H1 (cell line): Measurements from ENCODE around the gene MAP2K2.

ENCODE experiments used
- BRCA1 ChIP-seq: IDR thresholded peaks from 2 replicates; pipeline ENCODE4 v1.6.1; 2012; ENCODE audit warnings: low read depth, low read length, improper control_type of control experiment
- ZNF274 ChIP-seq: IDR thresholded peaks from 2 replicates; pipeline ENCODE4 v1.7.0; 2012; ENCODE audit warnings: low read length, borderline replicate concordance; ENCODE audit errors: extremely low read depth
- TF ChIP-seq, protein P1 (sequence below), 3 experiments: IDR thresholded peaks; 1 replicate in 2 of 3; 2 replicates in 1 of 3; pipeline versions ENCODE4 v1.5.1 to v1.6.1; 2011; ENCODE audit warnings: low read length in 3 of 3, mild to moderate bottlenecking in 3 of 3, inconsistent platforms in 2 of 3, low read depth in 1 of 3, moderate library complexity in 1 of 3; ENCODE audit not compliant: insufficient read depth in 1 of 3; ENCODE audit errors: control extremely low read depth in 1 of 3

DNA sequence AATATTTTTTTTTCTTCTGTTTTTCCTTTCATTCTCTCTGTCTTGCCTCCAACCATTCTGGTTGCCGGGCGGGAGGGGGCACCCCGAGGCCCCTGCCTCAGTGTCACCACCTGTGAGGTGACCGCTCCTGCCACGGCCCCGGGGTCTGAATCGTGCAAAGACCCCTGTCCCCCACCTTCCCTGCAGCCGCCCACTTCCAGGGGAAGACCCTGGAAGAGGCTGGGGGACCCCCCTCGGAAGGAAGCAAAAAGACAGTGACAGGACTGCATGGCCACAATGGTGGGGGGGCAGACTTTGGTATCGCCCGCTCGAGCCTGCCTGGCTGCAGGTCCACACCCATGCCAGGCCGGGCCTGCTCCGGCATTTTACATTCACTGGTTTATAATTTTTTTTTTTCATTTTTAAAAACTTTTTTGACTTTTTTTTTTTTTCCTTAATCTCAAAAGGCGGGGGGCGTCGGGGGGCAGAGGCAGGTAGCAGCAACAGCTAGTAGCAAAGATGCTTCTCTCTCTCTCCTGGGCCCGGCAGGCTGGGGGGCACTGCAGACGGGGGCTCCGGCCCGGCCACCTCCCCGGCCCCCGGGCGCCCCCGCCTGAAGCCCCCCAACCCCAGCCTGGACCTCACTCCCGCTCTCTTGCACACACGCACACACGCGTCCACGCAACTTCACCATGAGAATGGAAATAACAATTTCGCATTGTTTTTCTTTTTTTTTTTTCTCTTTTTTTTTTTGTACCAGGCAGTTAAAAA lies 79.8 kb downstream of the MAP2K2 start:
- no peak for TF ChIP-seq BRCA1
- no peak for TF ChIP-seq ZNF274
- TF ChIP-seq, protein P1, sequence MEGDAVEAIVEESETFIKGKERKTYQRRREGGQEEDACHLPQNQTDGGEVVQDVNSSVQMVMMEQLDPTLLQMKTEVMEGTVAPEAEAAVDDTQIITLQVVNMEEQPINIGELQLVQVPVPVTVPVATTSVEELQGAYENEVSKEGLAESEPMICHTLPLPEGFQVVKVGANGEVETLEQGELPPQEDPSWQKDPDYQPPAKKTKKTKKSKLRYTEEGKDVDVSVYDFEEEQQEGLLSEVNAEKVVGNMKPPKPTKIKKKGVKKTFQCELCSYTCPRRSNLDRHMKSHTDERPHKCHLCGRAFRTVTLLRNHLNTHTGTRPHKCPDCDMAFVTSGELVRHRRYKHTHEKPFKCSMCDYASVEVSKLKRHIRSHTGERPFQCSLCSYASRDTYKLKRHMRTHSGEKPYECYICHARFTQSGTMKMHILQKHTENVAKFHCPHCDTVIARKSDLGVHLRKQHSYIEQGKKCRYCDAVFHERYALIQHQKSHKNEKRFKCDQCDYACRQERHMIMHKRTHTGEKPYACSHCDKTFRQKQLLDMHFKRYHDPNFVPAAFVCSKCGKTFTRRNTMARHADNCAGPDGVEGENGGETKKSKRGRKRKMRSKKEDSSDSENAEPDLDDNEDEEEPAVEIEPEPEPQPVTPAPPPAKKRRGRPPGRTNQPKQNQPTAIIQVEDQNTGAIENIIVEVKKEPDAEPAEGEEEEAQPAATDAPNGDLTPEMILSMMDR (IDR thresholded peaks at IDR 0.05; ENCODE audit: control extremely low read depth in 1 of 3, insufficient read depth in 1 of 3, low read depth in 1 of 3, low read length in 3 of 3), result no peak
